Stimulated activated CD4-positive, alpha-beta T cell treated with anti-CD3 and anti-CD28 coated beads, Interleukin-12 subunit alpha, Interleukin-12 subunit beta, amount 100 ng/mL, for 4 hours (primary cell): ENCODE data around the gene MYH14.
"Not testable (repeated sequence)": the region's sequence is repeated elsewhere in the genome, so short reads cannot be mapped to it uniquely, and the experiment has no call there.

Source experiments
- DNase-seq: peaks from one replicate; pipeline ENCODE4 v3.0.0-alpha.2; 2020

Gene MYH14

GRCh38 chr19:50337031-50337430 is 133.6 kb downstream of the MYH14 start:
- DNase-seq: not testable (repeated sequence)

- no peak for DNase-seq
Observed at GRCh38 chr19:50340331-50340730, 136.9 kb downstream of the MYH14 start.

GRCh38 chr19:50341091-50341564 is 137.7 kb downstream of the MYH14 start:
- no peak for DNase-seq

- no peak for DNase-seq
Observed at GRCh38 chr19:50344661-50345318, 141.4 kb downstream of the MYH14 start.

- not testable (repeated sequence) for DNase-seq
Observed at GRCh38 chr19:50347089-50347581, 143.7 kb downstream of the MYH14 start.

GRCh38 chr19:50349277-50350057 is 146.0 kb downstream of the MYH14 start:
- DNase-seq: no peak

GRCh38 chr19:50352242-50352641 is 148.8 kb downstream of the MYH14 start:
- DNase-seq: no peak

- DNase-seq: not testable (repeated sequence)
Observed at GRCh38 chr19:50353487-50353880, 150.1 kb downstream of the MYH14 start.

GRCh38 chr19:50356691-50357177 is 153.3 kb downstream of the MYH14 start:
- DNase-seq: no peak

GRCh38 chr19:50357178-50358100 is 154.0 kb downstream of the MYH14 start:
- peak; percentile 85 for DNase-seq

DNA sequence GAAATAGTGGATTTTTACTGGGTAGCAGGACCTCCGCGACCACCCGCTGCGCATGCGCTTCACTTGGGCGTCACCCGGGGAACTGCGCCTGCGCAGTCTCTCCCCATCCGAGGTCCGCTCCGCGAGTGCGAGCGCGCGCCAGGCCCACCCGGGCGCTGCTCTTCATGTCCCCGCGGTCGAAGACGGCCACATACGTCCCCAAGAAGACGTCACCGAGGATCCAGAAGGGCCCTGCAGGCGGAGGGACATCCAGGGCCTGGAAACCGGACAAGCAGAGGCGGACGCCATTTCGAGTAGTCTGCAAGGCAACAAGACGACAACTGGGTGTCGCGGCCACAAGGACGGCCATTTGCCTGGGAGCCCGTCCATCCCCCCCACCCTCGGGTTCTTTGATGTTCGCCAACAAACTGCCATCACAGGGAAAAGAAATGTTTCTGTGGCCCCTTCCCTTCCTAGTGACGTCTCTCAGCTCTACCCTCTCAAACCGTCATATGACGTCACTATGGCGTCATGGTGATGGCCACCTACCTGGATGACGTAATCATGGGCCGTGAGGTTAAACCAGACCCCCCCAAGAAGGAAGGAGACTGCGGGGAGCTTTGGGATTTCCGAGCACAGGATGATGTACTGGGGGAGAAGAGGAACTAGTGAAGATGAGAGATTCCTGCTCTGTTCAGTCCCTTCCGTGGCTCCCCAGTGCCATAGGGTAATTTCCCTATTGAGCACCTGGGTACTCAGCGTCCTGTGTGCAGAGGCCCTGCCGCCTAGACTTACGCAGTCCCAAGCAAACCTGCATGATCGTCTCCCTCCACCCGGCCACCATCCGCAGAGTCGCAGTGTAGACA is 155.3 kb downstream of the MYH14 start:
- peak; percentile 76 for DNase-seq

DNA sequence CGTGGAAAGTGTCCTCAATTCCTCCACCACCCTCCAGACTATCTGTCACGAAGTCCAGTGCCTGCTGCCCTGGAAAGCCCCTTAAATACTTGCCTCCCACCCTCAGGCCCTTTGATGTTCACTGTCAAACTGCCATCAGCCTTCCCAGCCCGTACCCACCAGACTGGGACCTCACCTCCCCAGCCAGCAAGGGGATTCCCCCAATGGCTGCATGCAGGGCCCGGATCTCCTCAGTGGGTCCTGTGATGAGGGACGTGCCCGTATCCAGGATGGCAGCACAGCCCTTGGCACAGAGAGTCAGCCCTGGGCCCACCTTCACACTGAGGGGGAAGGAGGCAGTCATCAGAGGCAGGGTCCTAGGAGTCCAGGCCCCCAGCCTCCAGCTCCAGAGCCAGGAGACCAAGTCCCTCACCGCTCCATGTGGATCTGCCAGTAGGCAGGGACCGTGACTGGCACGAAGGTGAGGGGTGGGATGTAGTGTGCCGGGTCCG is 156.0 kb downstream of the MYH14 start:
- DNase-seq: no peak
